ENCODE data around the gene COG3.

COG3 gene

GRCh38 chr13:45473627-45474026 is 8.9 kb downstream of the COG3 start:
- no peaks in the 10 kb centered on the region for H3K36me3 ChIP-seq (ENCODE audit: insufficient read depth)
- no peak overlapping the region for H3K27ac ChIP-seq
- H3K4me3 ChIP-seq (IDR thresholded peaks at IDR 0.05; ENCODE audit: insufficient read depth, low read depth, low read length) = no peak overlapping the region
- no peak overlapping the region for H3K4me2 ChIP-seq
- TF ChIP-seq CTCF (conservative IDR thresholded peaks at IDR 0.05; ENCODE audit: low read depth, low read length) = no peak
- peaks cover 12% of the 10 kb centered on the region for H3K4me1 ChIP-seq (ENCODE audit: low read depth, poor library complexity, severe bottlenecking)
- H3K79me2 ChIP-seq (ENCODE audit: insufficient read depth, low read depth) = peaks cover 21% of the 10 kb centered on the region; the same call in 1 of the 2 replicates
- H3K27me3 ChIP-seq (ENCODE audit: insufficient read depth, low read depth) = no peaks in the 10 kb centered on the region
- no peaks in the 10 kb centered on the region for H4K20me1 ChIP-seq (ENCODE audit: insufficient read depth)
- H2AFZ ChIP-seq (ENCODE audit: low read depth) = no peak overlapping the region
- no peak overlapping the region for H3K9ac ChIP-seq

GRCh38 chr13:45474584-45475454 is 10.1 kb downstream of the COG3 start:
- H3K4me2 ChIP-seq = no peak overlapping the region
- H3K9ac ChIP-seq = no peak overlapping the region
- no peaks in the 10 kb centered on the region for H3K27me3 ChIP-seq (ENCODE audit: insufficient read depth, low read depth)
- no peaks in the 10 kb centered on the region for H4K20me1 ChIP-seq (ENCODE audit: insufficient read depth)
- TF ChIP-seq CTCF (conservative IDR thresholded peaks at IDR 0.05; ENCODE audit: low read depth, low read length) = no peak
- peaks cover 21% of the 10 kb centered on the region; the same call in 1 of the 2 replicates for H3K79me2 ChIP-seq (ENCODE audit: insufficient read depth, low read depth)
- H2AFZ ChIP-seq (ENCODE audit: low read depth) = no peak overlapping the region
- no peak overlapping the region for H3K4me3 ChIP-seq (IDR thresholded peaks at IDR 0.05; ENCODE audit: insufficient read depth, low read depth, low read length)
- H3K27ac ChIP-seq = no peak overlapping the region
- no peaks in the 10 kb centered on the region for H3K36me3 ChIP-seq (ENCODE audit: insufficient read depth)
- peaks cover 6% of the 10 kb centered on the region for H3K4me1 ChIP-seq (ENCODE audit: low read depth, poor library complexity, severe bottlenecking)

GRCh38 chr13:45479661-45480060 is 14.9 kb downstream of the COG3 start:
- no peak overlapping the region for H3K9ac ChIP-seq
- H3K4me3 ChIP-seq (IDR thresholded peaks at IDR 0.05; ENCODE audit: insufficient read depth, low read depth, low read length) = no peak overlapping the region
- no peaks in the 10 kb centered on the region for H3K27me3 ChIP-seq (ENCODE audit: insufficient read depth, low read depth)
- H3K79me2 ChIP-seq (ENCODE audit: insufficient read depth, low read depth) = peaks cover under 1% of the 10 kb centered on the region; the same call in 1 of the 2 replicates
- no peak for TF ChIP-seq CTCF (conservative IDR thresholded peaks at IDR 0.05; ENCODE audit: low read depth, low read length)
- no peak overlapping the region for H3K27ac ChIP-seq
- H3K4me1 ChIP-seq (ENCODE audit: low read depth, poor library complexity, severe bottlenecking) = peaks cover 3% of the 10 kb centered on the region
- no peaks in the 10 kb centered on the region for H4K20me1 ChIP-seq (ENCODE audit: insufficient read depth)
- no peak overlapping the region for H3K4me2 ChIP-seq
- H3K36me3 ChIP-seq (ENCODE audit: insufficient read depth) = no peaks in the 10 kb centered on the region
- H2AFZ ChIP-seq (ENCODE audit: low read depth) = no peak overlapping the region

- H3K4me1 ChIP-seq (ENCODE audit: low read depth, poor library complexity, severe bottlenecking) = no peaks in the 10 kb centered on the region
- H3K27me3 ChIP-seq (ENCODE audit: insufficient read depth, low read depth) = no peaks in the 10 kb centered on the region
- H3K79me2 ChIP-seq (ENCODE audit: insufficient read depth, low read depth) = no peaks in the 10 kb centered on the region
- no peak overlapping the region for H3K4me2 ChIP-seq
- H2AFZ ChIP-seq (ENCODE audit: low read depth) = no peak overlapping the region
- no peak overlapping the region for H3K9ac ChIP-seq
- H4K20me1 ChIP-seq (ENCODE audit: insufficient read depth) = no peaks in the 10 kb centered on the region
- TF ChIP-seq CTCF (conservative IDR thresholded peaks at IDR 0.05; ENCODE audit: low read depth, low read length) = no peak
- no peak overlapping the region for H3K27ac ChIP-seq
- no peaks in the 10 kb centered on the region for H3K36me3 ChIP-seq (ENCODE audit: insufficient read depth)
- no peak overlapping the region for H3K4me3 ChIP-seq (IDR thresholded peaks at IDR 0.05; ENCODE audit: insufficient read depth, low read depth, low read length)
These were observed 16.9 kb downstream of the COG3 start for GRCh38 chr13:45481688-45482087.
